ENCODE measurements around the gene RMC1.
"Not testable (repeated sequence)": the region's sequence is repeated elsewhere in the genome, so short reads cannot be mapped to it uniquely, and the experiment has no call there.

RMC1 gene

GRCh38 chr18:23567671-23568070 is 64.4 kb downstream of the RMC1 start:
- DNase-seq: no peak

GRCh38 chr18:23568281-23569138 is 65.2 kb downstream of the RMC1 start:
- no peak for DNase-seq

GRCh38 chr18:23569299-23570063 is 66.2 kb downstream of the RMC1 start:
- no peak for DNase-seq

- DNase-seq: no peak
Observed at GRCh38 chr18:23570912-23571504, 67.7 kb downstream of the RMC1 start.

GRCh38 chr18:23572012-23572411 is 68.7 kb downstream of the RMC1 start:
- DNase-seq: no peak

GRCh38 chr18:23572570-23572969 is 69.3 kb downstream of the RMC1 start:
- DNase-seq: no peak

GRCh38 chr18:23573020-23573419 is 69.7 kb downstream of the RMC1 start:
- no peak for DNase-seq

- DNase-seq: no peak
Observed at GRCh38 chr18:23573626-23574431, 70.5 kb downstream of the RMC1 start.

GRCh38 chr18:23574611-23575308 is 71.4 kb downstream of the RMC1 start:
- no peak for DNase-seq

GRCh38 chr18:23575309-23575651 is 72.0 kb downstream of the RMC1 start:
- no peak for DNase-seq

GRCh38 chr18:23577521-23577920 is 74.2 kb downstream of the RMC1 start:
- DNase-seq: not testable (repeated sequence)

GRCh38 chr18:23578067-23578701 is 74.9 kb downstream of the RMC1 start:
- no peak for DNase-seq

- no peak for DNase-seq
Observed at GRCh38 chr18:23578891-23579653, 75.8 kb downstream of the RMC1 start.

GRCh38 chr18:23580677-23581367 is 77.5 kb downstream of the RMC1 start:
- no peak for DNase-seq

All from NCI-H187 treated with DMSO at 0.1 percent for 48 hours (cell line).